HG03066 (cell line): ENCODE results near the gene RALGAPA2.
"Not testable (repeated sequence)": the region's sequence is repeated elsewhere in the genome, so short reads cannot be mapped to it uniquely, and the experiment has no call there.

ENCODE experiments used
- ATAC-seq: cut with Tn5 transposase; IDR thresholded peaks from one replicate; pipeline ENCODE4 v1.9.1; 2021; ENCODE audit warnings: low read depth; ENCODE audit not compliant: unreplicated experiment

RALGAPA2 gene

GRCh38 chr20:20362774-20363433 lies 349.5 kb downstream of the RALGAPA2 start:
- no peak for ATAC-seq

GRCh38 chr20:20360464-20360863 lies 352.0 kb downstream of the RALGAPA2 start:
- ATAC-seq: no peak

GRCh38 chr20:20359628-20360027 lies 352.8 kb downstream of the RALGAPA2 start:
- no peak for ATAC-seq

- ATAC-seq: no peak
Measured at GRCh38 chr20:20358801-20359200, 353.6 kb downstream of the RALGAPA2 start.

GRCh38 chr20:20355503-20355902 lies 356.9 kb downstream of the RALGAPA2 start:
- not testable (repeated sequence) for ATAC-seq

GRCh38 chr20:20353576-20353975 lies 358.9 kb downstream of the RALGAPA2 start:
- no peak for ATAC-seq

GRCh38 chr20:20344476-20344875 lies 368.0 kb downstream of the RALGAPA2 start:
- ATAC-seq: no peak

GRCh38 chr20:20343932-20344331 lies 368.5 kb downstream of the RALGAPA2 start:
- no peak for ATAC-seq
